Measurements from ENCODE around the gene HS3ST2. TPM values are rescaled to one million over a fixed set of nuclear protein-coding genes. Genes with fewer than 3 reads are reported as not detected.
"Not testable (repeated sequence)": the region's sequence is repeated elsewhere in the genome, so short reads cannot be mapped to it uniquely, and the experiment has no call there.

HS3ST2 gene
- total RNA-seq, 2 experiments from 2014 or later: not detected

DNA sequence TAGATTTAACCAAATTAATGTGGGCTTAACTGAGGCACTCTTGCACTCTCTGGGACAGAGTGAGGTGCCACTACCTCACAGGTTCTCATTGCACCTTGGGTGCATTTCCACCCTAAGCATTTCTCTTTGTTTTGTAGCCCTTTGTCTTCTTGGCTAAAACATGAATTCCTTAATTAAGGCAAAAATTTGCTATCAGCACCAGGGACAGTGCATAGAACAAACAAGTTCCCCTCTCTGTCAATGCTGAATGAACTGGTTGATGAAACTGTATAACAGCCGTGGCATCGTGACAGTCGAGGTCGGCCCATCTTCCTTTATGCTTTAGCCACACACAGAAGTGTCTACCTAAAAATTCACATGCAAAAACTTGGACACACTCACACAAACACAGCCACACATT, 74.8 kb downstream of the HS3ST2 start:
- Mint-ChIP-seq H3K27ac (no peak overlapping the region), H3K4me3 (no peak overlapping the region), H3K36me3 (ENCODE audit: low read depth) (no peaks in the 10 kb centered on the region), H3K4me1 (ENCODE audit: low read depth) (no peaks in the 10 kb centered on the region), H3K9me3 (no peaks in the 10 kb centered on the region), H3K27me3 (ENCODE audit: low read depth) (peaks cover 4% of the 10 kb centered on the region)
- no peak for DNase-seq
- intact Hi-C loops (cut with micrococcal nuclease): no loop called here
- CTCF ChIA-PET: no interaction called here

DNA sequence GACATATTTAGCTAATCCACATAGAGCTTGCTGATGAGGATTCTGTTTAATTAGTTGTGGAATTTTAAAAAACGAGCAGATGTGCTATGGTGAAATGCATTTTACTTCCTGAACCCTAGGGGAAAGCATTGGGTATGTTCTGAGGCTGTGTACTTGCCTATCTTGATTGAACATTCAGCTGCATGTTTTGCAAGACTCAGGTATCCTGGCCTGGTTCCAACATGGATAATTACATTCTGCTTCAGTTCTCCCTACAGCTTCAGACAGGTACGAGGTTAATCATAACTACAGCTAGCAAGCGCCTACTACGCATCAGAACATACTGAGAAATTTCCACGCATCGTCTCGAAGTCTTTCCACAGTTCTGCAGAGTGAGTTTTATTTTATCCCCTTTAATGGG, 77.0 kb downstream of the HS3ST2 start:
- H3K4me1 Mint-ChIP-seq (ENCODE audit: low read depth): no peaks in the 10 kb centered on the region
- intact Hi-C loops (cut with micrococcal nuclease): no loop called here
- no peak for DNase-seq
- H3K9me3 Mint-ChIP-seq: no peaks in the 10 kb centered on the region
- H3K4me3 Mint-ChIP-seq: no peak overlapping the region
- no peak overlapping the region for H3K27ac Mint-ChIP-seq
- H3K27me3 Mint-ChIP-seq (ENCODE audit: low read depth): peaks cover 4% of the 10 kb centered on the region
- CTCF ChIA-PET: no interaction called here
- no peaks in the 10 kb centered on the region for H3K36me3 Mint-ChIP-seq (ENCODE audit: low read depth)

DNA sequence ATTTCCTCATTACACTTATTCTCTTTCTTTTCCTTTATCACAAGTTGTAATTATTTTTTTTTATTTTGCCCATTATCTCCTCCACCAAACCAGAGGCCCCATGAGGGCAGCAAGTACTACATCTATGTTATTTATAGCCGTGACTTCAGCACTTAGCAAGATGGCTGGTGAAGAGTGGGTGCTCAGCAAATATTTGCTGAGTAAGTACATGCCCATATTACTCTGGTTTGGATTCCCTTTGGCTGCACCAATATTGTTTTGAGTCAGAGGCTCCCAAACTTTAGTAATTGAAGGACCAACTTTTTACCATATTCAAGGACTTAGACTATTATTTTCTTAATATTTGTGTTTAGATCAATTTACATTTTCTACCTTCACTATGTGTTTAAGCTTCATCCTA, 83.2 kb downstream of the HS3ST2 start:
- H3K27me3 Mint-ChIP-seq (ENCODE audit: low read depth): peaks cover 16% of the 10 kb centered on the region
- H3K9me3 Mint-ChIP-seq: no peaks in the 10 kb centered on the region
- H3K27ac Mint-ChIP-seq: no peak overlapping the region
- DNase-seq: no peak
- no peaks in the 10 kb centered on the region for H3K4me1 Mint-ChIP-seq (ENCODE audit: low read depth)
- no peak overlapping the region for H3K4me3 Mint-ChIP-seq
- CTCF ChIA-PET: interaction anchor here (0.6 to 1.2 kb wide), 3 partner anchors 40 to 280 kb away, joined by 3 to 4 read pairs (median 3); no protein-coding TSS in a partner anchor
- no peaks in the 10 kb centered on the region for H3K36me3 Mint-ChIP-seq (ENCODE audit: low read depth)
- intact Hi-C loops (cut with micrococcal nuclease): no loop called here

DNA sequence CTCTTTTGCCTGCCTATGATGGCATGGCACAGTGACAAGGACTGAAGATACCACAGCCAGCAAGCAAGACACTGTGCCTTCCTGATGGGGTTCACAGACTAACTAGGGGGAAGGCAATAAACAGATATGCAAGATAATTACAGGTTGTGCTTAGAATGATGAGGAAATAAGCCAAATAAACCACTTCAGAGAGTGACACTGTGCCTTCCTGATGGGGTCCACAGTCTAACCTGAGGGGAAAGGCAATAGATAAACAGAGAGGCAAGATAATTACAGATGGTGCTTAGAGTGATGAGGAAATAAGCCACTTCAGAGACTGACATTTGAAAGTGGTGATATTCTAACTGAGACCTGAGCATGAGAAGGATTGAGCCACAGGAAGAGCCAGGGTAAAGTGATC, 84.2 kb downstream of the HS3ST2 start:
- H3K36me3 Mint-ChIP-seq (ENCODE audit: low read depth): no peaks in the 10 kb centered on the region

DNA sequence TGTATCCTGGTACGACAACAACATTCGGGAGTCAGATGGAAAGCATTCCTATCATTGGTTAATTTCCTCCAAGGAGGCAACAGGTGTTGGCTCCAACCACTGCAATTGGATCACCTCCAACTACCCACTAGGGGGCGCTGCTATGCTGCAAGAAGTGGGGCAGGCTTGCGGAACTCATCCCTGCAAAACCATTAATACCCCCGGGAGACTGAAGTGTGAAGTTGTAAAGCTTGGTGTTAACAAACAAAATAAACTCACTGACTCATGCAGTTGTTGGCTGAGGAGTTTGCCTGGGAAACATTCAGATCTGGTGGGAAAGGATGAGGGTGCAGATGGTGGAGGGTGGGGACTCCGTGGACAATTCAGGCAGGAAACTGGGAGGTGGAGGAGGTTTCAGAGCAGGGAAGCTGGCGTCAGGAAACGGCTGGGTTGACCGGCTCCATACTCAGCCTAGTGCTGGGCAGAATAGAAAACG, 84.9 kb downstream of the HS3ST2 start:
- H3K36me3 Mint-ChIP-seq (ENCODE audit: low read depth): no peaks in the 10 kb centered on the region
- H3K4me1 Mint-ChIP-seq (ENCODE audit: low read depth): no peaks in the 10 kb centered on the region
- DNase-seq: peak; percentile 76
- no peak overlapping the region for H3K27ac Mint-ChIP-seq
- CTCF ChIA-PET: interaction anchor here (1.5 to 2.1 kb wide), 3 partner anchors 23 to 536 kb away, joined by 3 to 6 read pairs (median 4); no protein-coding TSS in a partner anchor
- intact Hi-C loops (cut with micrococcal nuclease): loop anchor here (1.0 to 2.0 kb wide), 3 partner anchors 50 to 536 kb away; no protein-coding TSS in a partner anchor
- no peaks in the 10 kb centered on the region for H3K9me3 Mint-ChIP-seq
- no peak overlapping the region for H3K4me3 Mint-ChIP-seq
- peaks cover 19% of the 10 kb centered on the region for H3K27me3 Mint-ChIP-seq (ENCODE audit: low read depth)

More for the DNA sequence above, 84.2 kb downstream of the HS3ST2 start:
- Mint-ChIP-seq H3K4me1 (ENCODE audit: low read depth) (no peaks in the 10 kb centered on the region), H3K27ac (no peak overlapping the region), H3K27me3 (ENCODE audit: low read depth) (peaks cover 19% of the 10 kb centered on the region), H3K9me3 (no peaks in the 10 kb centered on the region), H3K4me3 (no peak overlapping the region)
- intact Hi-C loops (cut with micrococcal nuclease): loop anchor here (2.0 kb wide), 2 partner anchors 51 to 537 kb away; no protein-coding TSS in a partner anchor
- no peak for DNase-seq
- CTCF ChIA-PET: interaction anchor here (0.6 to 2.1 kb wide), 4 partner anchors 24 to 537 kb away, joined by 3 to 6 read pairs (median 4); no protein-coding TSS in a partner anchor

DNA sequence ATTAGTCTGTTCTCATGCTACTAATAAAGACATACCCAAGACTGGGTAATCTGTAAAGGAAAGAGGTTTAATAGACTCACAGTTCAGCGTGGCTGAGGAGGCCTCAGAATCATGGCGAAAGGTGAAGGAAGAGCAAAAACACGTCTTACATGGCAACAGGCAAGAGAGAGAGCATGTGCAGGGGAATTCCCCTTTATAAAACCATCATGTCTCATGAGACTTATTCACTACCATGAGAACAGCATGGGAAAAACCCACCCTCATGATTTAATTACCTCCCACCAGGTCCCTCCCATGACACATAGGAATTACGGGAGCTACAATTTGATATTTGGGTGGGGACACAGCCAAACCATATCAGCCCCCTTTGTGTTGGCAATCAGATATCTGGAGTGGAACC, 85.6 kb downstream of the HS3ST2 start:
- intact Hi-C loops (cut with micrococcal nuclease): loop anchor here (1.0 to 2.0 kb wide), 3 partner anchors 49 to 535 kb away; no protein-coding TSS in a partner anchor
- H3K9me3 Mint-ChIP-seq; H3K36me3 Mint-ChIP-seq (ENCODE audit: low read depth); H3K4me3 Mint-ChIP-seq; DNase-seq; H3K27ac Mint-ChIP-seq; H3K4me1 Mint-ChIP-seq (ENCODE audit: low read depth): not testable (repeated sequence)
- CTCF ChIA-PET: interaction anchor here (0.6 to 2.1 kb wide), 4 partner anchors 22 to 535 kb away, joined by 3 to 6 read pairs (median 4); no protein-coding TSS in a partner anchor
- peaks cover 19% of the 10 kb centered on the region for H3K27me3 Mint-ChIP-seq (ENCODE audit: low read depth)

DNA sequence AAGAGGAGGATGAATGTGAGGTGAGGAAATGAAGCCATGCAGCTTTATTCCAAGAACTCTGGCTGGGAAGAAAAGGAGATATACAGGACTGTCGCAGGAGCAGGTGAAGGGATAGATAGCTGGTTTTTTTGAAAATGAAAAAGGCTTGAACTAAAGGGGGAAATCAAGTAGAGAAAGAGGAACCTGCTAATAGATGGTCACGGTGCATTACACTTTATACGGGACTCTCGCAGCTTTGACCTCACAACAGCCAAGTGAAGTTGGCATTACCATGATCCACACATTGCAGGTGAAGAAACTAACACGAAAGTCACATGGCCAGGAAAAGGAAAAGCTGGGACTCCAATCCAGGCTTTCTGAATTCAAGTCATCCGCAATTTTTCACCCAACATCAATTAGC, 86.9 kb downstream of the HS3ST2 start:
- DNase-seq: no peak
- H3K4me1 Mint-ChIP-seq (ENCODE audit: low read depth): no peaks in the 10 kb centered on the region
- H3K36me3 Mint-ChIP-seq (ENCODE audit: low read depth): no peaks in the 10 kb centered on the region
- H3K4me3 Mint-ChIP-seq: no peak overlapping the region
- no peak overlapping the region for H3K27ac Mint-ChIP-seq
- CTCF ChIA-PET: interaction anchor here (1.3 kb wide), 1 partner anchor 151 kb away, joined by 3 read pairs; no protein-coding TSS in a partner anchor
- intact Hi-C loops (cut with micrococcal nuclease): no loop called here
- H3K9me3 Mint-ChIP-seq: no peaks in the 10 kb centered on the region
- peaks cover 22% of the 10 kb centered on the region for H3K27me3 Mint-ChIP-seq (ENCODE audit: low read depth)

DNA sequence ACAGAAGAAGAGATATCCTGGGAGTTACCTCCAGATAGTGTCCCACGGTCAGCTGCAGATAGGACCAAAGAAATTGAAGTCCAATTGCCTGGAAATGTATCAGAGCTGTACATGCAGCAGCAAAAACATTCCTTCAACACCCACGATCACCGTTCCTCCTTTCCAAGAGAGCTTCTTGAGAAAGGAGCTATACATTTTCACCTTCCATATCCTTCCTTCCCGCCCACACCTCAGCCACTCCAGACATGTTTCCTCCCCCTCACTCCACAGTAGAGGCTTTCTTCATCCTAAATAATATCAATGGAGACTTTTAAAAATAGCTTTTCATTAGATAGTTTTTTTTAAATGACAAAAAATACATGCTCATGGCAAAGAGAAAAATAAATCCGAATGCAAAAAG, 87.6 kb downstream of the HS3ST2 start:
- CTCF ChIA-PET: interaction anchor here (0.7 to 1.3 kb wide), 3 partner anchors 8 to 152 kb away, joined by 3 read pairs; no protein-coding TSS in a partner anchor
- Mint-ChIP-seq H3K4me1 (ENCODE audit: low read depth) (no peaks in the 10 kb centered on the region), H3K36me3 (ENCODE audit: low read depth) (no peaks in the 10 kb centered on the region), H3K27ac (no peak overlapping the region), H3K9me3 (no peaks in the 10 kb centered on the region), H3K27me3 (ENCODE audit: low read depth) (peaks cover 18% of the 10 kb centered on the region), H3K4me3 (no peak overlapping the region)
- no peak for DNase-seq
- intact Hi-C loops (cut with micrococcal nuclease): no loop called here

DNA sequence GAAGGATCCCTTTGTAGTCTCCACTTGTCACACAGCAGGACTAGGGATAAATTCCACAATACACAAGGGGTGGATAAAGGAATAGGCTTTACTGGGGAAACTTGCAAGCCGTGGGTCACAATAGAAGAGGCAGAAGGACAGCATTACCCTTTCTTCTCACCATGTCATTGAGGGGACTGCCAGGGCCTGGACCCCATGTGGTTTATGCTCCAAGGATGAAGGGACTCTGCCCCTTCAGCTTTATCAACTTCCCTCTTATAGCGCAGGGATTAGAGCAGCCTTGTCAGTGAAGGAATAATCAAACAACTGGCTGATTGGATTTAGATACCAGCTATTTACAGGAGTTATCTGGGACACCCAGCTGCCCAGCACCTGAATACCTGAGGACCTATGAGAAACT, 89.8 kb downstream of the HS3ST2 start:
- intact Hi-C loops (cut with micrococcal nuclease): no loop called here
- Mint-ChIP-seq H3K27me3 (ENCODE audit: low read depth) (peaks cover 18% of the 10 kb centered on the region), H3K4me1 (ENCODE audit: low read depth) (no peaks in the 10 kb centered on the region), H3K9me3 (no peaks in the 10 kb centered on the region), H3K36me3 (ENCODE audit: low read depth) (no peaks in the 10 kb centered on the region), H3K4me3 (no peak overlapping the region), H3K27ac (no peak overlapping the region)
- DNase-seq: no peak
- CTCF ChIA-PET: interaction anchor here (1.5 kb wide), 1 partner anchor 10 kb away, joined by 3 read pairs; no protein-coding TSS in a partner anchor

DNA sequence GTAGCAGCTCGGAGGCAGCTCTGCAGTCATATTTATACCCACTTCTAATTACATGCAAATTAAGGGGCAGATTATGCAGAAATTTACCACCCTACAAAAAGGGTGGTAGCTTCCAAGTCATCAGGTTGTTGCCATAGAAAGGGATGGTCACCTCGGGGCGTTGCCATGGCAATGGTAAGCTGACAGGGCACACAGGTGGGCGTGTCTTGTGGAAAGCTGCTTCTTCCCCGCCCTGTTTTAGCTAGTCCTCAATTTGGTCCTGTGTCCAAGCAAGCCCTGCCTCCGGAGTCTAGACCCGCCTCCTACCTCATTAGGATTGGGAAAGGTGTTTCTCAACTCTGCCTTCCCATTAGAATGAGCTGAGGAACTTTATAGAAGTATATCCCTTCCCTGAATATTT, 98.7 kb downstream of the HS3ST2 start:
- H3K27ac Mint-ChIP-seq: no peak overlapping the region
- DNase-seq: no peak
- H3K27me3 Mint-ChIP-seq (ENCODE audit: low read depth): peaks cover 5% of the 10 kb centered on the region
- no peaks in the 10 kb centered on the region for H3K9me3 Mint-ChIP-seq
- H3K4me1 Mint-ChIP-seq (ENCODE audit: low read depth): no peaks in the 10 kb centered on the region
- H3K4me3 Mint-ChIP-seq: no peak overlapping the region
- intact Hi-C loops (cut with micrococcal nuclease): no loop called here
- CTCF ChIA-PET: no interaction called here
- no peaks in the 10 kb centered on the region for H3K36me3 Mint-ChIP-seq (ENCODE audit: low read depth)

DNA sequence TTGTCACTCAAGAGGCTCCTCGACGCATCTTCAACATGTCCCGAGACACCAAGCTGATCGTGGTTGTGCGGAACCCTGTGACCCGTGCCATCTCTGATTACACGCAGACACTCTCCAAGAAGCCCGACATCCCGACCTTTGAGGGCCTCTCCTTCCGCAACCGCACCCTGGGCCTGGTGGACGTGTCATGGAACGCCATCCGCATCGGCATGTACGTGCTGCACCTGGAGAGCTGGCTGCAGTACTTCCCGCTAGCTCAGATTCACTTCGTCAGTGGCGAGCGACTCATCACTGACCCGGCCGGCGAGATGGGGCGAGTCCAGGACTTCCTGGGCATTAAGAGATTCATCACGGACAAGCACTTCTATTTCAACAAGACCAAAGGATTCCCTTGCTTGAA, 101.0 kb downstream of the HS3ST2 start:
- no peak overlapping the region for H3K4me3 Mint-ChIP-seq
- no peaks in the 10 kb centered on the region for H3K36me3 Mint-ChIP-seq (ENCODE audit: low read depth)
- no peak overlapping the region for H3K27ac Mint-ChIP-seq
- CTCF ChIA-PET: no interaction called here
- H3K27me3 Mint-ChIP-seq (ENCODE audit: low read depth): peaks cover 9% of the 10 kb centered on the region
- DNase-seq: no peak
- no peaks in the 10 kb centered on the region for H3K4me1 Mint-ChIP-seq (ENCODE audit: low read depth)
- intact Hi-C loops (cut with micrococcal nuclease): no loop called here
- no peaks in the 10 kb centered on the region for H3K9me3 Mint-ChIP-seq

DNA sequence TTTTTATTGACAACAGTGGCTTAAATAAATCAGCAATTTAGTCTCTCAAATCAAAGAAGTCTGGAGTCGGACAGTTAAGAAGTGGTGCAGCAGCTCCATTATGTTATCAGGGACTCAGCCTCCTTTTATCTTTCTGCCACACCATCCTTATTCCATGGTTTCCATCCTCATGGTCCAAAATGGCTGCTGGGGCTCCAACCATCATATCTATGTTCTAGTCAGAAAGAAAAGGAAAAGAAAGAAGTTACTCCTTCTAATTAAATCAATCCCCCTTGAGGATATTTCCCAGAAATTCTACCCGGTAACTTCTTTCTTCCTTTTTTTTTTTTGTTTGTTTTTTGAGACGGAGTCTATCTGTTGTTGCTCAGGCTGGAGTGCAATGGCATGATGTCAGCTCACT, 109.5 kb downstream of the HS3ST2 start:
- no peak for DNase-seq

DNA sequence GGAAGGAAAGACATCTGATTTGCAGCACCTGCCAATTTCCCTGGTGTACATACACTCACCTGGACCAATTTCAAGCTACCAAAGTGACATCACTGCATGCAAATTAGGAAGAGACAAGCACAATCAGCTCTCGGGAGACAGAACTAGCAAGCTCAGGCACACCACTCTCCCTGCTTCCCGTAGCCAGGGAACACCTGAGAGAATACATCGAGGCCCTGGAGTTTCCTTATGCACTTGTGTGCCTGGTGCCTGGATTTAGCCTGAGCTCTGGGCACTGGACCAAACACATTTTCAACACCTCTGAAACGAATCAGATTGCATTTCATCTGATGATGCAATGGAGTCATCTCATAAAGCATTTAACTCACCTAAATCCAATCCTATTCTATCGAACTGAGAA, 110.5 kb downstream of the HS3ST2 start:
- Mint-ChIP-seq H3K36me3 (ENCODE audit: low read depth) (no peaks in the 10 kb centered on the region), H3K4me1 (ENCODE audit: low read depth) (no peaks in the 10 kb centered on the region), H3K9me3 (no peaks in the 10 kb centered on the region), H3K27me3 (ENCODE audit: low read depth) (peaks cover 14% of the 10 kb centered on the region), H3K27ac (no peak overlapping the region), H3K4me3 (no peak overlapping the region)
- DNase-seq: no peak
- intact Hi-C loops (cut with micrococcal nuclease): no loop called here
- CTCF ChIA-PET: no interaction called here

More for the DNA sequence above, 109.5 kb downstream of the HS3ST2 start:
- Mint-ChIP-seq H3K27me3 (ENCODE audit: low read depth) (peaks cover 19% of the 10 kb centered on the region), H3K4me3 (no peak overlapping the region), H3K27ac (no peak overlapping the region), H3K36me3 (ENCODE audit: low read depth) (no peaks in the 10 kb centered on the region), H3K4me1 (ENCODE audit: low read depth) (no peaks in the 10 kb centered on the region), H3K9me3 (no peaks in the 10 kb centered on the region)
- CTCF ChIA-PET: no interaction called here
- intact Hi-C loops (cut with micrococcal nuclease): no loop called here

Data from activated naive CD4-positive, alpha-beta T cell treated with anti-CD3 and anti-CD28 coated beads for 36 hours (primary cell).